Activated T-cell treated with anti-CD3 and anti-CD28 coated beads for 1 hour (primary cell): ENCODE results near the gene SMARCA4.

Source experiments
- DNase-seq: peaks from one replicate; pipeline ENCODE4 v3.0.0-alpha.2; 2020; ENCODE audit warnings: low read depth

The SMARCA4 gene

DNA sequence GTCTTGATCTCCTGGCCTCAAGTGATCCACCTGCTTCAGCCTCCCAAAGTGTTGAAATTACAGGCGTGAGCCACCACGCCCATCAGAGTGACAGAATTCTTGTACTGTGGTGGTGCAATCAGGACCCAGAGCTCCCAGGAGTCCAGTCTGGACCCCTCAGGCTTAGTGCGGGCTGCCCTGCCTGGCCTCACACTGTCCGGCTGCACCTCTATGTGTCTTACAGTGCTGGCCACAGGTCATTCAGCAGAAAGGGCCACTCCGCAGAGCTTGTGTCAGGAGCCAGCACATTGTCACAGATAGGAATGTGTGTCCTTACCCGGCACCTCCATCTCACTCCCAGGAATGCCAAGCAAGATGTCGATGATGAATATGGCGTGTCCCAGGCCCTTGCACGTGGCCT, 49.2 kb downstream of the SMARCA4 start:
- no peak for DNase-seq

DNA sequence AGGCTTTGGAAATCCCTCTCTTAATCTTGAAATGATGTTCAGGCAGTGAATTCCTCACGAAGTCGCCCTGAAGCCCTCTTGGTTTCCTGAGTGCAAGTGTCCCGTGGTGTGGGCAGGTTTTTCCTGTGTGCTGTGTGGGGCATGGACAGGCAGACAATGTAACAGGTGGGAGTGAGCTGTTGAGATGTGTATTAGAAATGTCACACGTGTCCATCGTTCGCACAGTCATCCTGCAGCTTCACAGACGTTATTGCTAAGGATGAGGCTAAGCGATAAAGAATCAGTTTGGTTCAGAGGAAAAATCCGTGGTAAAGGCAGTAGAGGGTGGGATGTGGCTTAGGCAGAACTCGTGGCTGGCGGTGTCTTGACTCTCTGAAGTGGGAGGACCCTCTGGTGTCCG, 51.7 kb downstream of the SMARCA4 start:
- DNase-seq = no peak

DNA sequence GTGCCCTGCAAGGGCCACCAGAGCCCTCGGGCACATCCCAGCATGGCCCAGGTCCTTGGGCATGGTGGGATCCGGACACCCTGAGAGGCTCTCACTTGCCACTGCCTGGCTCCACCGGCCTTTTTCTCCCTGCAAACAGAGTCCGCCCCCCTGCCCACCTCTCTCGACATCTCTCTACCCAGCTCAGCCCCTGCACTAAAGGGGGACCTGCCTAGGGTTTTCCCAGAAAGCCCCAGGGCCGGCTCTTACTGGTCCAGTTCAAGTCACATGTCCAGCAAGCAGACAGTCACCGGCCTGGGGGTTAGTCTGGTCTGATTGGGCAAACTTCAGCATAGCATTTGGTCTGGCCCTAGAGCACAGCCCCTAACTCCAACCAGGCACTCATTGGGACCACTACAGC, 52.9 kb downstream of the SMARCA4 start:
- no peak for DNase-seq

DNA sequence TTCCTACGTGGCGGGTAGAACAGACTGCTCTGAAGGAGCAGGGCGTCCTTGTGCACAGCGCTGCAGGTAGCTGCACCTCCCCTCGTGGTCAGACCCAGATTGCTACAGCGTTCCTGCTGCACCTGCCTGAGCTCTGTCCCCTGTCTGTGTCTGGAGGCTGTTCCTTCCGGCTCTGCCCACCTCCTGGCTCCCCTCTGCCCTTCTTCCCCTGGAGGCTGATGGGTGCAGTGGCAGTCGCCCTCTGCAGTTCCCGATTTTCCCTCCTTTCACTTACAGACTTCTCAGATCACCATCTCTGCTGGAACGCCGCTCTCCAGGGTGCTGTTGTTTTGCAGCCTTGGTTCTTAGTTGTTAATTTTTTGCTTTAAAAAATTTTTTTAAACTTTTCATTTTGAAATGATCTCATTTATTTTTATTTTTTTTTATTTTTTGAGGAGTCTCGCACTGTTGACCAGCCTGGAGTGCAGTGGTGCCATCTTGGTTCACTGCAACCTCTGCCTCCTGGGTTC, 53.6 kb downstream of the SMARCA4 start:
- no peak for DNase-seq

DNA sequence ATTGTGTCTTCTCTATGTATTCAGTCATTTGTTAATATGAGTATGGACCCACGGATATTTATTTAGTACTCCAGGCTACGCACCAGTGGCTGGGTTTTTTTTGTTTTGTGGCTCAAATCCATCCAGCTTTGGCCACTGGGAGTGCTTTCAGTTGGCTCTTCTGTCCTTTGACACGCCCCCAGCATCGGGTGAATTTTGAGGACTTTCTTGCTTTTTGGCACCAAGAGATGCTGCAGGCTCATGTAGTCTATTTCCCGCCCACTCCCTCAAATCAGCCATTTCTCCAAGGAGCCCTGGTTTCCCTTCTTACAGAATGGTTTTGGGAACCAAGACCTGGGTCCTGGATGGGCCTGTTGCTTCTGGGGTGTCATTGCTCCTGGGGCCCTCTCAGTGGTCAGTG, 55.8 kb downstream of the SMARCA4 start:
- no peak for DNase-seq

DNA sequence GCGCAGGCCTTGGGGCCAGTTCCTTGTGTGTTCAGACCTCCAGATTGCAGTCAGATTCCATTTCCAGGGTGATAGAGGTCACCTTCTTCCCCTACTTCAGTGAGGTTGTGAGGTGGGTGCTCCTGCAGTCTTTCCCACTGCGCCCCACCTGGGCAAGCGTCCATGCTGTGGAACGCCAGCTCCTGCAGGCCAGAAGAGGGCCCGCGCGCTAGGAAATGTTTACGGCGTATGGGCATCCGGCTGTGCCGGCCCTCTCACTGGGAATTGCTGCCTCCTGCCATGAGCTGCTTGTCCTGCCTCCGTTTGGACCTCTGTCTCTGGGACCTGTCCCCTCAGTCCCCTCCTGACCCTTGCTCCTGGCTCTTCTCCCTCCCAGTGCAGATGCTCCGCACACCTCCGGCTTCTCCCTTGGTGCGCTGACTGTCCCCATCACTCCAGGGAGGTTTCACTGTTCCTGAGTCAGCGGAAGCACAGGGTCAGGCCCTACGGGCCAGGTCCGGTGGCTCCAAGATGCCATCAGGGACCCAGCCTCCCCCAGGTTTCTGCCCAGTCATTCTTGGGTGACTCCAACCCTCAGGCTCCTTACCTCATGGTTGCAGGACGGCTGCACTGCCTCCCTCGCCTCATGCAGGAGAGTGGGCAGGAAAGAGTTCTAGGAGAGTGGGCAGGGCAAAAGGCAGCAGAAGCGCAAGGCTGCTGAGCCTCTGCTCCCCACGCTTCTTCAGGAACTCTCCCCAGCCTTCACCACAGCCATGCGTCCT, 56.6 kb downstream of the SMARCA4 start:
- no peak for DNase-seq

DNA sequence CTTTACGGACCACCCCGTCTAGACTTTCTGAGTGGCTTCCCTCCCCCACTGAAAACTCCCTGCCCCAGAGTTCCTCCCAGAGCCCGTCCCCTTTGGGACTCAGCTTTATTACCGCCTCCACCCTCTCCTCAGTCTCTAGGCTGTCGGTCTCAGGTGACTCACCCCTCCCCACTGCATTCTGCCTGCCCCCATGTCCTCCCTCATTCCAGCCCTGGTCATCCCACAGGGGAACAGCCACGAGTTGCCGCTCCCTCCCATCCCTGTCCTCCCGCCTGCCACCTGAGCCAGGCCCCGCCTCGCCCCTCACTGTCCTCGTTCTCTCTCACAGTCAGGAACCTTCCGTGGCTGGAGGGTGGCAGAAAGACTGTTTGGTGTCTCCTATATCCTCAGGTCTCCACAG, 57.3 kb downstream of the SMARCA4 start:
- DNase-seq = no peak

DNA sequence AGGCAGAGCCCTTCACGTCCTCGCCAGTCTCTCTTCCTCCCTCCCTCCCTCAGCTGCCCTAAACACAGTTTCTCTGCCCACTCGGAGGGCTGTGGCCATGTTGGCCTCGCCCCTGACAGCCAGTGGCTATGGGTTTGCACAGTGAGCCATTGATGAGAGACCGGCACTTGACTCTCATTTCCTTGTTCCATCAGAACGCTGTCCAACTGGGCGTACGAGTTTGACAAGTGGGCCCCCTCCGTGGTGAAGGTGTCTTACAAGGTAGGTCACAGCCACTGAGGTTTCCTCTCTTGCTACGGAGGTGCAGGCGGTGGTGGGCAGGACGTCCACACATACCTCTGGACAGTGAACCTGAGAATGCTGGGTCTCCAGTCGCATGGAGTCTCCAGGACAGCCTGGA, 57.9 kb downstream of the SMARCA4 start:
- no peak for DNase-seq

DNA sequence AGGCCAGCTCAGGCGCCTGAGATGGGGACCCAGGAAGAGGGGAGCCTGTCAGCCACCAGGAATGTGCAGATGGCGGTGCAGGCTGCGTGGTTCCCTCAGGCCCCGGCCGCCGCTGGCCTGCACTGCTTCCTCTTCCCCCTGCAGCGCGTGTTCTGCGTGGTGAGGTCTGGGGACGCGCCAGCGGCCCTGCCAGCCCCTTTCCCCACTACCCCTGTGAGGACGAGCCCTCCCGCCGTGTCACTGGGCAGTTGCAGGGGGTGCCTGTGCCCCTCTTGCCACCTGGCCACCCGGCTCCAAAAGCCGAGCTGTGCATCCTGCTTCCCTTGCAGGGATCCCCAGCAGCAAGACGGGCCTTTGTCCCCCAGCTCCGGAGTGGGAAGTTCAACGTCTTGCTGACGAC, 58.4 kb downstream of the SMARCA4 start:
- no peak for DNase-seq

DNA sequence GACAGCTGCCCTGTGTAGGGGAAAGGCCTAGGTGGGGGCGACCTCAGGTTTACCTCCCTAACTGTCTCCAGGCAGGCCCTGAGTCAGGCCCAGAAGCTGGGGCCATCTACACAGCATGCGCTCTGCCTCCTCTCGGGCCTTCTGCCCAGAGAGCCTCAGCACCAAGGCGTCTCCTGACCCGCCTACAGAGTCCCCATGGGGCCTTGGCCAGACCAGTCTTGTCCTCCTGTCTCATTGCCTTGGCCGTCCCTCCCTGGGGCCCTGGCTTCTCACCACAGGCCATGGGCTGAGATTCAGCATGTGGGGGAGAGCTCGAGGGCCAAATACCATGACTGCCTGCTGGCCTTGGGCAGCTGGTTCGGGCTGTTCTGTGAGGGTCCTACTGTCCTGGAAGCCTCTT, 59.0 kb downstream of the SMARCA4 start:
- no peak for DNase-seq

DNA sequence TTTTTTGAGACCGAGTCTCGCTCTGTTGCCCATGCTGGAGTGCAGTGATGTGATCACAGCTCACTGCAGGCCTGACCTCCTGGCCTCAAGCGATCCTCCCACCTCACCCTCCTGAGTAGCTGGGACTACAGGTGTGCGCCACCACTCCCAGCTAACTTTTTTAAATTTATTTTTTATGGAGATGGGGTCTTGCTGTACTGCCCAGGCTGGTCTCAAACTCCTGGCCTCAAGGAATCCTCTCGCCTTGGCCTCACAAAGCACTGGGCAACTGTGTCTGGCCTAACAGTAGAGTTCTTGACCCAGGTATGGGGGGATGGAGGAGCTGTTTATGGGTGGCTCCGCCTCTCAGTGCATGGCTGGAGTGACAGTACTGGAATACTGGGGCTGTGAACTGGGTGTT, 59.6 kb downstream of the SMARCA4 start:
- DNase-seq = no peak

DNA sequence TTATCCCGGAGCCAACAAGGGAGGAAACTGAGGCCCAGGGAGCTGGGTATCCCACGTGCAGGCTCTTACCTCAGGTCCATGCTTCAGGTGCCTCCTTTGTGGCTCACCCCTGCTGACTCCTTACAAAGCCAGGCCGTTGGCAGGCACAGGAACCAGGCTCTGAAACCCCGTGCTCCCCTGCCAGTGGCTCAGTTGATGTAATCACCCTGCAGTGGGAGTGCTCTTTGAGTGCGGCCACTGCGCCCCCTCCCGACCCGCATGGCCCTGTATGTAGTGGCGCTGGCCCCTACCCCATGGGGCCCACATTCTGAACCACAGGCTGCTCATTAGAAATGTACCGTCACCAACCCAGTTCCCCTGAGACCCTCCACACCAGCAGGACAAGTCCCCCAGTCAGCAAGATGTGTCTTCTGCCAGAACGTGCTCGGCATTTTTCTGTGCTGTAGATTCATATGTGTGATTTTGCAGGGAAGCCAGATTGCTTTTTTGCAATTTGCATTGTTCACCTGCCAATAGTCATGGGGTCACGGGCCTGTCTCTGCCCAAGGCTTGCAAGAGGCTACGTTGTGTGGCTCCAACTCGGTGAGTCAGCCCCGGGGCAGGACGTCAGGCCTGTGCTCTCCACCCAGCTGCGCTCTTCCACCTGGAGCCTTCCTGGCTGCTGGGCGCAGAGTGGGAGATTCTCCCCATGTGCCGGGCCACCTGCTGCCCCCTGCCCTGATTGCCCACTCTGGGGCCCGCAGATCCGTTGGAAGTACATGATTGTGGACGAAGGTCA, 60.3 kb downstream of the SMARCA4 start:
- no peak for DNase-seq

DNA sequence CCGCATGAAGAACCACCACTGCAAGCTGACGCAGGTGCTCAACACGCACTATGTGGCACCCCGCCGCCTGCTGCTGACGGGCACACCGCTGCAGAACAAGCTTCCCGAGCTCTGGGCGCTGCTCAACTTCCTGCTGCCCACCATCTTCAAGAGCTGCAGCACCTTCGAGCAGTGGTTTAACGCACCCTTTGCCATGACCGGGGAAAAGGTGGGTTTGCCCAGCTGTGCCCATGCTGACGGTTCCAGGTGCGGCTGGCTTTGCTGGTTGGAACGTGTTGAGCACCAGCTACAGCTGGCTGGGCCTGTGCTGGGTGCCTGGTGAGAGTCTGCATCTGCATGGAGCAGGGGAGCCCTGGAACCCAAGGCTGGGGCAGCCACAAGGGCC, 60.9 kb downstream of the SMARCA4 start:
- no peak for DNase-seq

DNA sequence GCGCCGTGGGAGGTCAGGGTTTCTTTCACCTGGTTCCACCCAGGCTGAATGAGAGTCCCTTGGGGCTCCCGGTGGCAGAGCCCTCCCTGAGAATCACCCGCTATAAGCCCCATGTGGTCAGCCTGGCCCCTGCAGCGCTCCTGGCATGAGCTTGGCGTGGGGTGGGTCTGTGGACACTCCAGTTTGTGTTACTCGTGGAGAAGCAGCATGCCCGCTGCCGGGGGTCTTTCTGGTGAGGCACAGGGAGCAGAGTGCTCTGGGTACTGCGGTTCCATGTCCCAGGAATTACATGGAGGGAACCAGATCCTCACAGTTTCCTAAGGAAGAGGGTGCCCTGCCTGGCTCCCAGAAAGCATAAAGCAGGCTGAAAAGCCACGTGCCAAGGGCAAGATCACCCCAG, 62.2 kb downstream of the SMARCA4 start:
- no peak for DNase-seq

DNA sequence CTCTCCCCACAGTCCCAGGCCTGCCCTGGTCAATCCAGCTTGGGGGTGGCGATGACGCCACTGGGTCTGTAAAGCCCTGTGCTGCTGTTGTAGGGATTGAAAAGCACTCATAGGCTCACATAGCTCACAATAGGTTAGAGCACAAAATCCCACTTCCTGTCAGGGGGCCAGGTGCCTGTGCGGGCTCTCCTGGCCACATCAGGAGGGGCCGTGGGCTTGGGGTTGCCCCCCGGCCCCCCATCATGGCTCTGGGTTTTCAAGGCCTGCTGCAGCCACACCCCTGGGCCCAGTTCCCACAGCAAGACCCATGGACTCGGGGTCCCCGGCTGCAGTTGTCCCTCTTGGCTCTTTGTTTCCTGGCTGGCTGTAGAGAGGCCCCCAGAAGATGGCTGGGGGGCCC, 62.9 kb downstream of the SMARCA4 start:
- no peak for DNase-seq

DNA sequence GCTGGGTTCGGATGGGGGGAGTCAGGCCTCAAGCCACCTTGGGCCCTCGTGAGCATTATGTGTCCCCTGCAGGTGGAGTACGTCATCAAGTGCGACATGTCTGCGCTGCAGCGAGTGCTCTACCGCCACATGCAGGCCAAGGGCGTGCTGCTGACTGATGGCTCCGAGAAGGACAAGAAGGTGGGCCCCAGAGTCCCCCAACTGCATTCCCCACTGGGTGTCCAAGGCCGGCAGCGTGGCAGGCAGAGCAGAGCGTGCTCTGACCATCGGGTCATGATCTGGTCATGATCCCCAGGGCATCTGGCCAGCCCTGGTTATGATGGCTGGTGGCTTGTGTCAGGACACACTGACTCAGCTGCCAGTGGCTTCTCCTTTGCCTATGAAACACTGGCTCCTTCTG, 63.4 kb downstream of the SMARCA4 start:
- no peak for DNase-seq

DNA sequence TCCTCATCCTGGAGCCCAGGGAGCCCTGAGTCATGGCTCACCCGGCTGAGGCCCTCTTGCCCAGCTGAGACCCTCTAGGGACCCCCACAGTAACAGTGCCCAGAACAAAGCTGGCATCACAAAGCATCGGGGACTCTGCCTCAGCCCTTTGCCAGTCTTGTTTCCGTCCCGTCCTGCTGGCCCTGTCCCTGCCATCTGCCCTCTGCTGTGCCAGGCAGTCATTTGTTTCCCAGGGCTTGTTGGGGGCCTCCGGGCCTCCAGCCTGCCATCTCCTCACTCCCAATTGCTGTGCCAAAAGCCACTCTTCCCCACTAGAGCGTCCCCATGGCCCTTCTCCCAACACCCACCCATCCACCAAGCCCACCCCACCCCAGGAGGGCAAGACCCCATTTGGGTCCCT, 64.2 kb downstream of the SMARCA4 start:
- DNase-seq = no peak

DNA sequence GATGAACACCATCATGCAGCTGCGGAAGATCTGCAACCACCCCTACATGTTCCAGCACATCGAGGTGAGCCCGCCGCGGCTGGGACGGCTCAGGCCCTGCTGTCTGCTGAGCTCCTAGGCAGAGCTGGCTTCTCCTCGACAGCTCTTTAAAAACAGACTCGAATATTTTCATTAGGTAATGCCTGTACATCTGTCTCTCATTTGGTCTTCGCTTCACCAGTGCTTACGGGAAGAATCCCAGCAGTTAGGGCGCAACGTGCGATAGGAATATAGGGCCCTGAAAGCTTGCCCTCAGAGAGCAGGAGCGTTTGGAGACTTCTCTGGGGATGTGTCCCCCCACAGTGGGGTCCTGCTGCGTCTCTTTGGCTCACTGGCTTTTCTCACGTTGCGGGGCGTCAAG, 64.6 kb downstream of the SMARCA4 start:
- DNase-seq = no peak

DNA sequence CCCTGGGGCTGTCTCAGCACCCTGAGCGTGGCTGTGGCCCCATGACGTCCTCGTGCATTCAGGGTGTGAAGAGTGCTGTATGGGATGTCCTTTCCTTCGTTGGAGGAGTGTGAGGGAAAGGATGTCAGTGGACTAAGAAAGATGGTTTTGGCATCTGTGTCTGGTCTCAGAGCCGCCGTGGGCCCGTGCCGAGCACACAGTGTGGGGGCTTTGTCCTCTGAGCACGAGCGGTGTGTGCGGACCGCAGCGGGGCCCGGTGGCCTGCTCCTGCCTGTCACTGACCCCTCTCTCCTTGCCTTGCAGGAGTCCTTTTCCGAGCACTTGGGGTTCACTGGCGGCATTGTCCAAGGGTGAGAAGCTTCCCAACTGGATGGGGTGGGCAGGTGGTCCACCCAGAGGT, 65.2 kb downstream of the SMARCA4 start:
- DNase-seq = no peak

DNA sequence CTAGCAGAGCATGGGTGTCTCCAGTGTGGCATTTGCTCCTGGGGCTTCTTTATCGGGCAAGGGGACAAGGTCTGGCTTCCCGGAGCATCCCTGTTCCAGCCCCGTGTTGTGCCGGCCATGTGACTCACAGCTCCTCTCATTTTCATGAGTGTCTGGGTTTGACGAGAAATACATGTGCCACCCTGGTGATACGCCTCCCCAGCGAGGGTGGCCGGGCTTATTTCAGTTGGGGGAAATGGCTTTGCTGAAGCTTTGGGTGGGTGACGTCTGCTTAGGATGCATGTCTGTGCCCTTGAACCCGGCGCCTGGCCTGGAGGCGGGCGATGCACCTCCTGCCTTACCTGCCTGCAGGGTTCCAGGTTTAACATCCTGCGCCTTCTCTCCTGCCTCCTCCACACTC, 66.6 kb downstream of the SMARCA4 start:
- no peak for DNase-seq

DNA sequence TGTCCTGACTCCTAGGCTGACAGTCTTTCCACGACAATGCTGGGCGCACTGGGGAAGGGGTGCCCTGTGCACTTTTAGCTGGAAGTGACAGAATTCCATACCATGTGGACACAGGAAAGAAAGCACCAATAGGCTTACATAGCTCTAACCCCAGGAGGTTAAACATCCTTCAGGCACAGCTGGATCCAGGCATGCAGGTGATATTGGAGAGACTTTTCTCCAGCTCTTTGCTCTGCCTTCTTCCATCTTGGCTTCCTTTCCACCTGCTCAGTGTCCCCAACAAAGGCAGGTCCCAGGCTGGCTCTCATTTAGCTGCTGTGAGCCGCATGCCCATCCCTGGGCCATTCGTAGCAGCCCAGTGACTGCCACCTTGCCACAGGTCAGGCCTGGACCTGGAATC, 67.3 kb downstream of the SMARCA4 start:
- DNase-seq = no peak

DNA sequence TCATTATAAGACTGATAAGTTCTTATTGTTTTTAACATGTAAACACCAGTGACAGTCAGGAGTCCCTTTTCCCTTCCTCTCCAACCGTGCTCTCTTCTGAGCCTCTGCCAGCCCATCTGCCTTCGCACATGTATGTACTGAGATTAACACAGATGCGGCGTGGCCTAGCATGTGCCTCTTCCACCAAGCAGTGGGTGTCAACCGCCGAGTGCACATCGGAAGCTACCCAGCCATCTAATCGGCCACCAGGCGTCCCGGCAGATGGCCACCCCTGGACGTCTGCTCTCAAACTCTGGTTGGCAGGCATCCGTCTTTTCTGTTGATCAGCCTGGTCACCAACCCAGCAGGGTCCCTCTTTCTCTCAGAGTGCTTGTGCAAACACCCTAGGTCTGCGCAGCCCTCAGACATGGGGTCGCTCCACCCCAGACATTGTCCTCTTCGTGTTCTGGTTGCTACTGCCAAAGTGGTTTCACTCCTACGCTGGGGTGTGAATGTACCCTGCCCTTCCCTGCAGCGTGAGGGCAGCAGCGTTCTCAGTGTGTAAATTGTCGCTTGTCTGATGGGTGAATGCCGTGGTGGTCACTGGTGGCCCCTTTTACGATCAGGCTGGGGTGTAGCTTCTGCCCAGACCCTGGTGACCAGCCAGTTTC, 70.7 kb downstream of the SMARCA4 start:
- no peak for DNase-seq

DNA sequence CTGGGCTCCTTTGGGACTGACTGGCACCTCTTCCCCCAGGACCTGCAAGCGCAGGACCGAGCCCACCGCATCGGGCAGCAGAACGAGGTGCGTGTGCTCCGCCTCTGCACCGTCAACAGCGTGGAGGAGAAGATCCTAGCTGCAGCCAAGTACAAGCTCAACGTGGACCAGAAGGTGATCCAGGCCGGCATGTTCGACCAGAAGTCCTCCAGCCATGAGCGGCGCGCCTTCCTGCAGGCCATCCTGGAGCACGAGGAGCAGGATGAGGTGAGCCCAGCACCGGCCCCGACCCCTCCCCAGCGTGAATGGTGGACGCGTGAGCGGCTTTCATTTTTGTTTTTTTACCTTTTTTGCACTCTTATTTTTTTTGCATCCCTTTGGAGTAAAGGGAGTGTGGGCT, 72.4 kb downstream of the SMARCA4 start:
- no peak for DNase-seq
